Activated CD4-positive, alpha-beta T cell treated with anti-CD3 and anti-CD28 coated beads for 4 hours (primary cell): Measurements from ENCODE around the gene ITGA8.
"Not testable (repeated sequence)": the region's sequence is repeated elsewhere in the genome, so short reads cannot be mapped to it uniquely, and the experiment has no call there.

Experiments
- DNase-seq, 2 donors: peaks; one replicate each; pipeline ENCODE4 v3.0.0-alpha.2; 2020

ITGA8 gene

GRCh38 chr10:15719899-15720634, at the start of gene ITGA8:
Gene ITGA8, minus strand, starts transcription at chr10:15719922. Its CDS starts 151 bp downstream, at chr10:15719771.
- no peak for DNase-seq

- no peak for DNase-seq
These were observed 45.3 kb upstream of the ITGA8 start for GRCh38 chr10:15764892-15765454.

GRCh38 chr10:15763006-15763405, 43.3 kb upstream of the ITGA8 start:
- DNase-seq, result no peak

GRCh38 chr10:15762239-15762638, 42.5 kb upstream of the ITGA8 start:
- DNase-seq, result not testable (repeated sequence)

- not testable (repeated sequence) for DNase-seq
These were observed 41.5 kb upstream of the ITGA8 start for GRCh38 chr10:15761224-15761623.

GRCh38 chr10:15760681-15761080, 41.0 kb upstream of the ITGA8 start:
- DNase-seq, result no peak

- DNase-seq, result no peak
These were observed 39.5 kb upstream of the ITGA8 start for GRCh38 chr10:15759265-15759664.

GRCh38 chr10:15758618-15759017, 38.9 kb upstream of the ITGA8 start:
- no peak for DNase-seq

GRCh38 chr10:15754937-15755336, 35.2 kb upstream of the ITGA8 start:
- DNase-seq, result no peak

- DNase-seq, result no peak
These were observed 31.3 kb upstream of the ITGA8 start for GRCh38 chr10:15751046-15751445.

GRCh38 chr10:15748126-15748525, 28.4 kb upstream of the ITGA8 start:
- no peak for DNase-seq

GRCh38 chr10:15747632-15748031, 27.9 kb upstream of the ITGA8 start:
- no peak for DNase-seq

GRCh38 chr10:15745751-15746150, 26.0 kb upstream of the ITGA8 start:
- no peak for DNase-seq

GRCh38 chr10:15744217-15744865, 24.6 kb upstream of the ITGA8 start:
- DNase-seq, result peak; percentile 2 to 18

- DNase-seq, result no peak
These were observed 23.7 kb upstream of the ITGA8 start for GRCh38 chr10:15743443-15743842.

- DNase-seq, result no peak
These were observed 23.1 kb upstream of the ITGA8 start for GRCh38 chr10:15742836-15743235.

GRCh38 chr10:15742102-15742501, 22.4 kb upstream of the ITGA8 start:
- DNase-seq, result no peak

- no peak for DNase-seq
These were observed 21.9 kb upstream of the ITGA8 start for GRCh38 chr10:15741581-15741980.

- no peak for DNase-seq
These were observed 20.5 kb upstream of the ITGA8 start for GRCh38 chr10:15740261-15740660.

- no peak for DNase-seq
These were observed 19.7 kb upstream of the ITGA8 start for GRCh38 chr10:15739254-15739970.

- DNase-seq, result no peak
These were observed 18.7 kb upstream of the ITGA8 start for GRCh38 chr10:15738270-15738925.

GRCh38 chr10:15737656-15738055, 17.9 kb upstream of the ITGA8 start:
- DNase-seq, result no peak

- no peak for DNase-seq
These were observed 16.0 kb upstream of the ITGA8 start for GRCh38 chr10:15735763-15736162.
